Activated B cell treated with CpG ODN at 0.5 μM for 24 hours (primary cell): Measurements from ENCODE around the gene FAM72C. TPM values are rescaled to one million over a fixed set of nuclear protein-coding genes. Genes with fewer than 3 reads are reported as not detected.
"Not testable (repeated sequence)": the region's sequence is repeated elsewhere in the genome, so short reads cannot be mapped to it uniquely, and the experiment has no call there.

Experiments used
- ATAC-seq: fragments of 200-7000 bp; cut with Tn5 transposase; one replicate; pipeline ENCODE4 v1.10.0; 2021; ENCODE audit warnings: low read depth, mild to moderate bottlenecking, moderate library complexity
- CTCF ChIA-PET: fragments of 350-600 bp; sonication (Branson Sonifier 250); formaldehyde crosslinking; loops from one replicate; lab custom pipeline; 2021; ENCODE audit warnings: antibody characterized with exemption; lab: Charles Lee
- POLR2A ChIA-PET: fragments of 350-600 bp; sonication (Branson Sonifier 250); formaldehyde crosslinking; loops from one replicate; lab custom pipeline; 2021; ENCODE audit warnings: antibody characterized with exemption; lab: Charles Lee
- DNase-seq: peaks from one replicate; pipeline ENCODE4 v3.0.0; 2022
- H3K27ac Mint-ChIP-seq: one replicate; pipeline ENCODE4 v1.8.0; 2020; ENCODE audit warnings: mixed read lengths
- H3K27me3 Mint-ChIP-seq: one replicate; pipeline ENCODE4 v1.8.0; 2021; ENCODE audit warnings: mixed read lengths
- H3K36me3 Mint-ChIP-seq: one replicate; pipeline ENCODE4 v1.8.0; 2021; ENCODE audit warnings: low read depth, mixed read lengths
- H3K4me1 Mint-ChIP-seq: one replicate; pipeline ENCODE4 v1.8.0; 2021; ENCODE audit warnings: mixed read lengths
- H3K4me3 Mint-ChIP-seq: one replicate; pipeline ENCODE4 v1.8.0; 2020; ENCODE audit warnings: mild to moderate bottlenecking, mixed read lengths
- H3K9me3 Mint-ChIP-seq: one replicate; pipeline ENCODE4 v1.8.0; 2020; ENCODE audit warnings: mixed read lengths
- intact Hi-C: fragments of 100-400 bp; cut with micrococcal nuclease; formaldehyde crosslinking; loops from one replicate; pipeline ENCODE4 v1.15.1; 2024
- total RNA-seq: library from RNA; stranded (reverse); gene quantifications from 2 replicates; pipeline ENCODE4 v1.2.3, GENCODE V29; 2022

Gene FAM72C
- total RNA-seq, 1 donor from 2014 or later = 0.27 TPM

GRCh38 chr1:143942238-143942860 is 29.4 kb downstream of the FAM72C start:
- CTCF ChIA-PET, H3K4me3 Mint-ChIP-seq, ATAC-seq, H3K27ac Mint-ChIP-seq, H3K27me3 Mint-ChIP-seq, H3K36me3 Mint-ChIP-seq, DNase-seq, POLR2A ChIA-PET, H3K9me3 Mint-ChIP-seq, intact Hi-C loops, H3K4me1 Mint-ChIP-seq: not testable (repeated sequence)

GRCh38 chr1:143939666-143940065 is 32.1 kb downstream of the FAM72C start:
- H3K27me3 Mint-ChIP-seq, H3K4me3 Mint-ChIP-seq, DNase-seq, H3K9me3 Mint-ChIP-seq, POLR2A ChIA-PET, H3K4me1 Mint-ChIP-seq, H3K36me3 Mint-ChIP-seq, intact Hi-C loops, CTCF ChIA-PET, ATAC-seq, H3K27ac Mint-ChIP-seq: not testable (repeated sequence)

GRCh38 chr1:143938922-143939321 is 32.9 kb downstream of the FAM72C start:
- not testable (repeated sequence) for DNase-seq, ATAC-seq, H3K9me3 Mint-ChIP-seq

GRCh38 chr1:143936457-143937115 is 35.2 kb downstream of the FAM72C start:
- H3K27me3 Mint-ChIP-seq, H3K36me3 Mint-ChIP-seq, POLR2A ChIA-PET, DNase-seq, CTCF ChIA-PET, H3K4me3 Mint-ChIP-seq, H3K27ac Mint-ChIP-seq, H3K4me1 Mint-ChIP-seq, H3K9me3 Mint-ChIP-seq, intact Hi-C loops: not testable (repeated sequence)
- peak; percentile 67 for ATAC-seq

More at GRCh38 chr1:143938922-143939321, 32.9 kb downstream of the FAM72C start:
- intact Hi-C loops, H3K27ac Mint-ChIP-seq, POLR2A ChIA-PET, H3K27me3 Mint-ChIP-seq, CTCF ChIA-PET, H3K4me3 Mint-ChIP-seq, H3K4me1 Mint-ChIP-seq, H3K36me3 Mint-ChIP-seq: not testable (repeated sequence)

GRCh38 chr1:143919127-143919526 is 52.7 kb downstream of the FAM72C start:
- H3K36me3 Mint-ChIP-seq, H3K27me3 Mint-ChIP-seq, intact Hi-C loops, H3K9me3 Mint-ChIP-seq, H3K4me3 Mint-ChIP-seq, ATAC-seq, CTCF ChIA-PET, POLR2A ChIA-PET, H3K4me1 Mint-ChIP-seq, DNase-seq, H3K27ac Mint-ChIP-seq: not testable (repeated sequence)

GRCh38 chr1:143918552-143918951 is 53.2 kb downstream of the FAM72C start:
- H3K4me3 Mint-ChIP-seq, DNase-seq, H3K4me1 Mint-ChIP-seq, ATAC-seq, intact Hi-C loops, H3K27me3 Mint-ChIP-seq, POLR2A ChIA-PET, H3K36me3 Mint-ChIP-seq, H3K9me3 Mint-ChIP-seq, CTCF ChIA-PET, H3K27ac Mint-ChIP-seq: not testable (repeated sequence)

- ATAC-seq, POLR2A ChIA-PET, CTCF ChIA-PET, H3K4me1 Mint-ChIP-seq, H3K27ac Mint-ChIP-seq, H3K9me3 Mint-ChIP-seq, DNase-seq, H3K36me3 Mint-ChIP-seq, H3K27me3 Mint-ChIP-seq, H3K4me3 Mint-ChIP-seq, intact Hi-C loops: not testable (repeated sequence)
Observed at GRCh38 chr1:143913705-143914104, 58.1 kb downstream of the FAM72C start.
